Suprapubic skin (tissue), 3 donors: ENCODE data around the gene B9D1.

Experiments
- POLR2A ChIP-seq, 2 donors: fragments of 450-650 bp; IDR thresholded peaks; one replicate each; pipeline ENCODE4 v1.6.1; 2017; ENCODE audit warnings: antibody characterized with exemption in 2 of 2, mild to moderate bottlenecking in 2 of 2, moderate library complexity in 2 of 2
- TF ChIP-seq, protein P1 (sequence below), 2 donors: fragments of 200-600 bp in 1 of 2; fragments of 450-650 bp in 1 of 2; sonication (generic) in 1 of 2; IDR thresholded peaks; one replicate each; pipeline ENCODE4 v1.5.1; 2016 to 2019; ENCODE audit warnings: antibody characterized with exemption in 2 of 2, mild to moderate bottlenecking in 1 of 2, moderate library complexity in 1 of 2

DNA sequence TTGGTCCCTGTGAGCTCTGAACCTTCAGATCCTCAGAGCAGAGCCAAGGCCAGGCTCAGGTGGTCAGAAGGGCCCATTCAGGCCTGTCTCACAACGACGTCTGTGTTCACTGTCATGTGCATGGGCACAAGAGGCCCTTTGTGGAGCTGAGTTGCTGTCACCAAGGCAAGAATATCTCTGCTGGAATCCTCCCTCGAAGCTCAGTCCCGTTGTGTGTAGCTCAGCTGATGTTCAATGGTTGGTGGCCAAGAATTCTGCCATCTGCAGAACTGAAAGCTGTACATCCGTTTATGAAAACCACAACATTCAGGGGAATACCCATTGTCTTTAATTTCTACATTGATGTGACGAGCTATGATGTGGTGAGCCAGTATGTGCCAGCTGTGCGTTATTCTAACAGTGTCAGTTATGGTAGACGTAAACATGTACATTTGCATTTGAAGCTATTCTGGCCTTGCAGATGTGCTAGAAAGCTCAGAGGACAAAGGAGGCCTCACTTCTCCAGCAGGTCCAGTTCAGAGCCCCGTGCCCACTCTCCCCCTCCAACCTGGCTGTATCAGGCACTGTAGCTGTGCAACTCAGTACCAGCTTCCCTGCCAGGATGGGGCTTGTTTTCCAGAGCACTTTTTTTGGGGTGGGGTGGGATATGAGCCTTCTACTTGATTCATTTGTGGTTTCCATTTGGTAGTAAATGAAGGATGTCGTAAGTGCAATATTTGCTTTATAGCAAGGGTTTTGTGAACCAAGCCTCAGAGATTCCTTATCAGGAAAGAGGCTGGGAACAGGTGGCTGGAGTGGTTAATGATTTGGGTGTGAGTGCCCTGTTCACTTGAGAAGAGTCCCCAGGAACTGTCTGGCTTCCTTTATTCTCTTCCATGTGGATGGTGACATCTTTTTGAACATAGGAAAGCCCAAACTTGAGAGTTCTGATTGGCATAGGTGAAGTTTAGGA, 56.1 kb downstream of the B9D1 start:
- TF ChIP-seq, protein P1, sequence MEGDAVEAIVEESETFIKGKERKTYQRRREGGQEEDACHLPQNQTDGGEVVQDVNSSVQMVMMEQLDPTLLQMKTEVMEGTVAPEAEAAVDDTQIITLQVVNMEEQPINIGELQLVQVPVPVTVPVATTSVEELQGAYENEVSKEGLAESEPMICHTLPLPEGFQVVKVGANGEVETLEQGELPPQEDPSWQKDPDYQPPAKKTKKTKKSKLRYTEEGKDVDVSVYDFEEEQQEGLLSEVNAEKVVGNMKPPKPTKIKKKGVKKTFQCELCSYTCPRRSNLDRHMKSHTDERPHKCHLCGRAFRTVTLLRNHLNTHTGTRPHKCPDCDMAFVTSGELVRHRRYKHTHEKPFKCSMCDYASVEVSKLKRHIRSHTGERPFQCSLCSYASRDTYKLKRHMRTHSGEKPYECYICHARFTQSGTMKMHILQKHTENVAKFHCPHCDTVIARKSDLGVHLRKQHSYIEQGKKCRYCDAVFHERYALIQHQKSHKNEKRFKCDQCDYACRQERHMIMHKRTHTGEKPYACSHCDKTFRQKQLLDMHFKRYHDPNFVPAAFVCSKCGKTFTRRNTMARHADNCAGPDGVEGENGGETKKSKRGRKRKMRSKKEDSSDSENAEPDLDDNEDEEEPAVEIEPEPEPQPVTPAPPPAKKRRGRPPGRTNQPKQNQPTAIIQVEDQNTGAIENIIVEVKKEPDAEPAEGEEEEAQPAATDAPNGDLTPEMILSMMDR (IDR thresholded peaks at IDR 0.05): no peak
- TF ChIP-seq POLR2A (IDR thresholded peaks at IDR 0.05): no peak
